ENCODE data around the gene KSR2. TPM values are rescaled to one million over a fixed set of nuclear protein-coding genes. Genes with fewer than 3 reads are reported as not detected.

KSR2 gene
- total RNA-seq, 1 donor from 2014 or later = 2.0 TPM

GRCh38 chr12:117744418-117744817, 224.4 kb downstream of the KSR2 start:
- Mint-ChIP-seq H3K4me3 (peak overlapping the region; percentile 9), H3K27me3 (peaks cover 7% of the 10 kb centered on the region), H3K27ac (no peak overlapping the region), H3K9me3 (peaks cover 1% of the 10 kb centered on the region), H3K36me3 (no peaks in the 10 kb centered on the region), H3K4me1 (ENCODE audit: unreplicated experiment) (peaks cover 7% of the 10 kb centered on the region)
- no peak for DNase-seq (ENCODE audit: extremely low spot score, unreplicated experiment)
- TF ChIP-seq CTCF (conservative IDR thresholded peaks at IDR 0.05) = no peak

GRCh38 chr12:117743761-117744160, 225.0 kb downstream of the KSR2 start:
- Mint-ChIP-seq H3K36me3 (no peaks in the 10 kb centered on the region), H3K4me1 (ENCODE audit: unreplicated experiment) (peaks cover 7% of the 10 kb centered on the region), H3K27ac (no peak overlapping the region), H3K4me3 (no peak overlapping the region), H3K27me3 (peaks cover 5% of the 10 kb centered on the region), H3K9me3 (no peaks in the 10 kb centered on the region)
- no peak for DNase-seq (ENCODE audit: extremely low spot score, unreplicated experiment)
- no peak for TF ChIP-seq CTCF (conservative IDR thresholded peaks at IDR 0.05)

GRCh38 chr12:117742721-117743120, 226.1 kb downstream of the KSR2 start:
- no peaks in the 10 kb centered on the region for H3K9me3 Mint-ChIP-seq
- TF ChIP-seq CTCF (conservative IDR thresholded peaks at IDR 0.05) = no peak
- H3K27me3 Mint-ChIP-seq = peaks cover 5% of the 10 kb centered on the region
- DNase-seq (ENCODE audit: extremely low spot score, unreplicated experiment) = no peak
- peaks cover 7% of the 10 kb centered on the region for H3K4me1 Mint-ChIP-seq (ENCODE audit: unreplicated experiment)
- H3K36me3 Mint-ChIP-seq = no peaks in the 10 kb centered on the region
- no peak overlapping the region for H3K4me3 Mint-ChIP-seq
- H3K27ac Mint-ChIP-seq = no peak overlapping the region

- Mint-ChIP-seq H3K4me1 (ENCODE audit: unreplicated experiment) (no peaks in the 10 kb centered on the region), H3K27me3 (peaks cover 5% of the 10 kb centered on the region), H3K9me3 (no peaks in the 10 kb centered on the region), H3K27ac (no peak overlapping the region), H3K36me3 (no peaks in the 10 kb centered on the region), H3K4me3 (no peak overlapping the region)
- no peak for DNase-seq (ENCODE audit: extremely low spot score, unreplicated experiment)
- no peak for TF ChIP-seq CTCF (conservative IDR thresholded peaks at IDR 0.05)
These were observed 230.6 kb downstream of the KSR2 start for GRCh38 chr12:117738233-117738632.

- Mint-ChIP-seq H3K9me3 (no peaks in the 10 kb centered on the region), H3K4me1 (ENCODE audit: unreplicated experiment) (no peaks in the 10 kb centered on the region), H3K4me3 (no peak overlapping the region), H3K27me3 (no peaks in the 10 kb centered on the region), H3K27ac (no peak overlapping the region), H3K36me3 (no peaks in the 10 kb centered on the region)
- TF ChIP-seq CTCF (conservative IDR thresholded peaks at IDR 0.05) = no peak
- DNase-seq (ENCODE audit: extremely low spot score, unreplicated experiment) = no peak
These were observed 235.3 kb downstream of the KSR2 start for GRCh38 chr12:117733549-117733805.

Measured in type B pancreatic cell (in vitro differentiated cells).